HG03342 (cell line): ENCODE measurements around the gene ECT2L.

ENCODE experiments used
- ATAC-seq: cut with Tn5 transposase; IDR thresholded peaks from one replicate; pipeline ENCODE4 v1.9.1; 2021; ENCODE audit warnings: mild to moderate bottlenecking, moderate library complexity; ENCODE audit not compliant: unreplicated experiment

Gene ECT2L

DNA sequence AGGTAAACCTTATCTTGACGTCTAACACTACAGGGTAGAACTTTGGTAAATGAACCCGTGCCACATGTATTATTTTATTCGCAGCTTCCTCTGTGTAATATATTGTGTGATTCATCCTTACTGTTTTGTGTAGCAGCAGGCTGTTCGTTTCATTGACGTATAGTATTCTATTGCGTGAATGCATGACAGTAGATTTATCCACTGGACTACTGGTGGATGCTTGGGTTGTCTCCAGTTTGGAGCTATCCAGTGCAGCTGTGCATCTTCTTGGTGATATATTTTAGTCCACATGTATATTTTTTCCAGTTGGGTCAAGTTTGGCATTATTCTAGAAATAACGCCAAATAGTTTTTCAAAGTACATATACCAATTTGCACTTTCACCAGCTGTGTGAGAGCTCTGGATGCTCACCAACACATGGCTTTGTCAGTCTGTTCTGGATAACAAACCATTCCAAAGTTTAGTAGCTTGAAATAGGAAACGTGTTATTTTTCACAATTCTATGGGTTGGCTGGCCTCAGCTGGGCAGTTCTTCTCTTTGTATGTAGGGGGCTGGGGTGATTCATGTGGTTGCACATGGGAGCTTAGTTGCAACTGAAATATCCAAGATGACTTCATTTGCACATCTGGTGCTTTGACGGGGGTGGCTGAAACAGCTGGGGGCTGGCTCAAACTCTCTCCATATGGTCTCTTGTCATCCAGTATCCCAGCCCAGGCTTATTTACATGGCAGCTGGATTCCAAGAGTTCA lies 9.3 kb downstream of the ECT2L start:
- ATAC-seq = no peak

- no peak for ATAC-seq
Observed at GRCh38 chr6:138806889-138807288, 11.0 kb downstream of the ECT2L start.

DNA sequence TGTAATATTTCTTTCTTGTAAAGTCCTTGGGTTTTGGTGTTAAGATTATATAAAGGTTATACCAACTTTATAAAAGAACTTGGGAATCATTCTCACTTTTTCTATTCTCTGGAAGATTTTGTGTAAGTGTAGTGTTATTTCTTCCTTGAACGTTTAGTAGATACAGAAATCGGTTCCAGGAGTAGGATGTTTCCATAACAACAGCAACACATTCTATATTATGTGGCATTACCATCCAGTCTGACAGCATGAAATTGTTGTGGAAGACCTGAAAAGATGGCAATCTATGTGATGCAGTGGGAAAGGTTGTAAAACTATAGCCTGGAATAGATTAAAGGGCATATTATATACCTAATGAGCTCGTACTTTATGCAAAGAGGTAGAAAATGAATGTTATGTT lies 13.8 kb downstream of the ECT2L start:
- ATAC-seq = no peak

DNA sequence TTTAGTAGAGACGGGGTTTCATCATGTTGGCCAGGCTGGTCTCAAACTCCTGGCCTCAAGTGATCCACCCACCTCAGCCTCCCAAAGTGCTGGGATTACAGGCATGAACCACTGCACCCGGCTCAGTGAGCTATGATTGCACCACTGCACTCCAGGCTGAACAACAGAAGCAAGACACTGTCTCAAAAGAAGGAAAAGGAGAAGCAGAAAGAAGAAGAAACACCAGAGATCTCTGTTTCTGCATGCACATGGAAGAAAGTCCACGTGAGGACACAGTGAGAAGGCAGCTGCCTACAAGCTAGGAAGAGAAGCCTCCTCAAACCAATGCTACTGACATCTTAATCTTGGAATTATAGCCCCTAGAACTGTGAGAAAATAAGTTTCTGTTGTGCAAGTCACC lies 16.0 kb downstream of the ECT2L start:
- ATAC-seq = no peak

DNA sequence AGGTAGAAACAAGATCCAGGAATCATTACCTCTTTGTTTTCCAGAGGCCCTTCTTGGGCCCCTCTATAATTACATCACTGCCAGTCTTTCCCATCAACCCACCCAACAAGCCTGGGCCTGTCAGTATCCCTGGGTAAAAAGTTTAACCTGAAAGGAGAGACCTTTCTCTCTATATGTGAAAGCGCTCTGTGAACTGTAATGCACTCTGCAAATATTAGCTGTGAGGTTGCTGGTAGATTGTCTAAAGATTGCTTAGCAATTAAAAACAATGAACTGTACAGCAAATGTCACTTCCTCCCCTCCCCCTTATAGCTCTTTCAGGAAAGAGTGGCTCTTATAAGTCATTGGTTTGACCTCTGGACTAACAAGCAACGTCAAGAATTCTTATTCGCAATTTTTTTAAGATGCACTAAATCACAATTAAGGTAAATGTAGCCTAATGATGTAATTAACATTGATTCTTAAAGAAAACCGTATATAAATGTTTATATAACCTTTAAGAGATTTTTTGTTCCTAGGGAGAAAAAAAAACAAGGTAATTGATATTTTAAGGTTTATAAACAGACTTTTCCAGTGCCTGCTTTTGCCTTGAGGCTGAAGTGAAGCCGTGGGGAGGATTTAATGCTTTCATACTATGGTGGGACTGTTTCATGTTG lies 18.4 kb downstream of the ECT2L start:
- ATAC-seq = no peak

DNA sequence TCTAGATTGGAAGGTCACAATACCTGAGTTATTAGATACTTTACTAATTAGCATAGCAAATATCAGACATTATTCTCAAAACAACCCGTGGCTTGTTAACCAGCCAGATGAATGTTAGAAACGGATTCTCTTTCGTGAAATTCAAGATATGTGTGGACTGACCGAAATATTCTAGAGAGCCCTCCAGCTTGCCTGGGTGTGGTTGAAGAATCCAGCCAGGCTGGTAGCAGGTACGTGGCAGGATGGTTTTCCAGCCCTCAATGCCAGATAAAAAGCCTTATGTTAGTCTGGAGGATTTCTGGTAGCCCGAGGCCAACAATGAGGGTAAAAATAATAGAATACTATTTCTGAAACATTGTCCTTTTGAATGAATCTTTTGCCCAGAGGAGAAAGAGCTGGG lies 19.3 kb downstream of the ECT2L start:
- no peak for ATAC-seq

DNA sequence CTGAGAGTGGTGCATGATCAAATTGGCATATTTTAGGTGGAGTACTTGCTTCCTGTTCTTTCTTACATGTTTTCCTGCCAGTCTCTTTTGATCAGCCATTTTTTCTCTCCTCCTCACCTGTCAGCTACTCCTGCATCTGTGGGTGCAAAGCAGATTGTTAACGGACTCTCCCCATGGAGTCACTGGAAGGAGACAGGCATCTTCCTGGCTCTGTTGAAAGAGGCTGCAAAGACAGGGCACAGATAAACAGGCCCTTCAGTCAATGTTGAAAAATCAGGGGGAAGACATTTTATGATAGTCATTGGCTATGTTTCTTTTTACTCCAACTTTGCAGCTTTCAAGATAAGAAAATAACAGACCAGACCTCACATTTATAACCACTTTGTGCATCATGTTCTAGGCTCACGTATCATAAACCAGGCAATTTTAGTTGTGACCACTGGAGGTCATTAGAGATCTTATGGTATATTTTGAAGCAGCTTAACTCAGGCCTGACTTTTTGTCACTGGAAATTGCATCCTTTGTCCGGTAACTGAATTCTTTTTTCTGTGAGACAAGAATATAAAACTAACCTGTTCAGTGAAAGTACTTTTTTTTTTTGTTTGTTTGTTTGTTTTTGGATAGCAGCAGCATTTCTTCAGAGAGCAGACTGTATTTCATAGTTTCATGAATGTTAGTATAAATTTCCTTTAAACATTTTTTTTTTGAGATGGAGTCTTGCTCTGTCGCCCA lies 20.1 kb downstream of the ECT2L start:
- ATAC-seq = peak; percentile 61

- no peak for ATAC-seq
Observed at GRCh38 chr6:138817799-138818198, 21.9 kb downstream of the ECT2L start.

GRCh38 chr6:138818496-138819194 lies 22.8 kb downstream of the ECT2L start:
- peak; percentile 77 for ATAC-seq

DNA sequence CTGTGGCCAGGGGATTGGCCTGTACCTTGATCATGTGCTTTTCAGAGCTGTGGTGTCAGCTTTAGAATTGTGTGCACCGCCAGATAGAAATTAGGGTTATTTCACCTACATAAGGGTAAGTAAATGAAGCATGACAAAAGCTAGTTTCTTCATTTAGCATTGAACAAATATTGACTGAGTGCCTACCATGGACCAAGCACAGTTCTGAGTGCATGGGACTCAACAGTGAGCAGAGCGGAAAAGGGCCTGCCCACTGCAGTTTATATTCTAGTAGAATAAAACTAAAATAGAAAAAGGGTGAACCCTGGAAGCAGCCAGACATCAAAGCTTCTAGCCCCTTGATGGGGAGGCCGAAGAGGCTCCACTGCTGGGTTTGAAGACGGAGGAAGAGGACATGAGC lies 25.6 kb downstream of the ECT2L start:
- no peak for ATAC-seq

GRCh38 chr6:138824482-138825144 lies 28.7 kb downstream of the ECT2L start:
- no peak for ATAC-seq

GRCh38 chr6:138830248-138830647 lies 34.4 kb downstream of the ECT2L start:
- no peak for ATAC-seq

GRCh38 chr6:138832182-138832581 lies 36.3 kb downstream of the ECT2L start:
- ATAC-seq = no peak

DNA sequence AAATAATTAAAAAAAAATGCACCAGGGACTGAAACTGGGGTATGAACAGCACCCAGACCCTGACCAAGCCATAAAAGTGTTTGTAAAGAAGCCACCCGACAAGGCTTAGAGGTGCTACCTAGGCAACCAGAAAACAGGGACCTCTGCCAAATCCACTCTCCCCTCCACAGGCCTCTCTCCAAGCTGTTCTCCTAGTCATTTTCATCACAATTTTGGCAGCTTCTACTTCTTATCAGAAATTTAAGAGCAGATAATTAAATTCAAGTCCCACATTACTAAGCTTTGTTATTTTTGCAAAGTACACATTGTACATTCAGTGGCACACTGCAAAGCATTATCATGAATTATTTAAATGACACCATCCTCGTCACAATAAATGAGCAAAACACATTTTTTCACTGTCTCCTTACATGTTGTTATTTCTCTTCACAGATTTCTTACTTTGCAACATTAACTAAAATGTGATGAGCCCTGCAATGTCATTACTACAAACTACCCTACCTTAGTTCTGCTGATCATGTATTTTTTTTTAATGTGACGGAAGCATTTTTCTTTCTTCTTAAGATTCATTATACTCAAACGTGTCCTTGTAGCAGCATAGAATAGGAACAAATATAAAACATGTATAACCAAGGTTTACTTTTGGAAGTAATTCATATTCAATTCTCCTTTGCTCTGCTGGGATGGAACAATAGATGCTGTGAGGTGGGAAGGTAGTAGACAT lies 38.1 kb downstream of the ECT2L start:
- ATAC-seq = no peak

GRCh38 chr6:138837246-138837645 lies 41.4 kb downstream of the ECT2L start:
- no peak for ATAC-seq

DNA sequence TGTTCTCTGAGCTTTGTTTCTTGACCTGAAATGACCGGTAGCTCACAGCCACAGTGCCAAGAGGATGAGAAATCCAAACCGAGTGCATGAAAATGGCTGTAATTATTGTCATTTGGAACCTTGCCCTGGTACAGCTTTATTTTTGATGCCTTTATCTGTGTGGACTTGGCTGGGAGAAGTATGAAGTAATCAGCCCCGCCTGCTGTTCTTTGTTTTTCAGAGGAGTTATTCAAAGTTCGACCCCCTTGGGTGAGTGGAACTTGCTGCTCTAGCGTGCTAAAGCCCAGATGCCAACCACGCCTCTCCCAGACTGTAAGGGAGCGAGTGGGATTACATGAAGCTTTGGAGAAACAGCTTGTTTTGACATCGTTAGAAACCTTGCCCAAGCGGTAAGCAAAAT lies 48.3 kb downstream of the ECT2L start:
- no peak for ATAC-seq

DNA sequence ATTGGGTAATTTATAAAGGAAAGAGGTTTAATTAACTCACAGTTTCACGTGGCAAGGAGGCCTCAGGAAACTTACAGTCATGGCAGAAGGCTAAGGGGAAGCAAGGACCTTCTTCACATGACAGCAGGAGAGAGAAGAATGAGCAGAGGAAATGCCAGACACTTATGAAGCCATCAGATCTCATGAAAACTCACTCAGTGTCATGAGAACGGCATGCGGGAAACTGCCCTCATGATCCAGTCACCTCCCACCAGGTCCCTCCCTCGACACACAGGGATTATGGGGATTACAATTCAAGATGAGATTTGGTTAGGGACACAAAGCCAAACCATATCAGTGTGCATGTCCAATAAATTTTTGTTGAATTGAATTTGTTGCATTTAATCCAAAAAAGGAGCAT lies 52.0 kb downstream of the ECT2L start:
- no peak for ATAC-seq

GRCh38 chr6:138848461-138848860 lies 52.6 kb downstream of the ECT2L start:
- no peak for ATAC-seq

GRCh38 chr6:138849791-138850190 lies 53.9 kb downstream of the ECT2L start:
- no peak for ATAC-seq

DNA sequence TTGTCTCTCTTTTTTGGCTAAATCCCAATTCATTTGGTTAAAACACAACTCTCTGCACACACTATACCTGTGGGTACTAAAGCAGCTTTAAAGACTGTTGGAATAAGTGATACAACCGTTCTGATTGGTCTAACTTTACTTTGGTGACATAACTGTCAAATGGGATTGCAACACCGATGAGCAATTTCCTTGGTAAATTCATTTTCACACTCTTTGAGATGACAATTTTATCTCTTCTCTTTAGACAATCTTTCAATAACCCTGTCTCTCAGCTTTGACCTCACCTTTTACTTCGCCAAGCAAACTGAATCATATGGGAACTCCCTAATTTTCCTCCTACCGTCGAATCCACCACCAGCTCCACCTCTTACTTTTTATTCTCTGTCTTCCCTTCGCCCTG lies 60.8 kb downstream of the ECT2L start:
- no peak for ATAC-seq
